Gastrocnemius medialis (tissue), 4 donors: ENCODE data around the gene OSBPL2.

Experiments
- POLR2A ChIP-seq, 2 donors: fragments of 450-650 bp; IDR thresholded peaks; one replicate each; pipeline ENCODE4 v1.6.1; 2017; ENCODE audit warnings: antibody characterized with exemption in 2 of 2, mild to moderate bottlenecking in 2 of 2, moderate library complexity in 2 of 2
- TF ChIP-seq, protein P1 (sequence below), 5 experiments: fragments of 450-650 bp in 3 of 5; fragments of 200-600 bp in 2 of 5; sonication (generic) in 2 of 5; IDR thresholded peaks in 4 of 5; conservative IDR thresholded peaks in 1 of 5; 1 replicate in 4 of 5; 2 replicates in 1 of 5; pipeline ENCODE4 v1.5.1; 2016 to 2019; ENCODE audit warnings: antibody characterized with exemption in 5 of 5, mild to moderate bottlenecking in 3 of 5, moderate library complexity in 3 of 5

- TF ChIP-seq, protein P1, sequence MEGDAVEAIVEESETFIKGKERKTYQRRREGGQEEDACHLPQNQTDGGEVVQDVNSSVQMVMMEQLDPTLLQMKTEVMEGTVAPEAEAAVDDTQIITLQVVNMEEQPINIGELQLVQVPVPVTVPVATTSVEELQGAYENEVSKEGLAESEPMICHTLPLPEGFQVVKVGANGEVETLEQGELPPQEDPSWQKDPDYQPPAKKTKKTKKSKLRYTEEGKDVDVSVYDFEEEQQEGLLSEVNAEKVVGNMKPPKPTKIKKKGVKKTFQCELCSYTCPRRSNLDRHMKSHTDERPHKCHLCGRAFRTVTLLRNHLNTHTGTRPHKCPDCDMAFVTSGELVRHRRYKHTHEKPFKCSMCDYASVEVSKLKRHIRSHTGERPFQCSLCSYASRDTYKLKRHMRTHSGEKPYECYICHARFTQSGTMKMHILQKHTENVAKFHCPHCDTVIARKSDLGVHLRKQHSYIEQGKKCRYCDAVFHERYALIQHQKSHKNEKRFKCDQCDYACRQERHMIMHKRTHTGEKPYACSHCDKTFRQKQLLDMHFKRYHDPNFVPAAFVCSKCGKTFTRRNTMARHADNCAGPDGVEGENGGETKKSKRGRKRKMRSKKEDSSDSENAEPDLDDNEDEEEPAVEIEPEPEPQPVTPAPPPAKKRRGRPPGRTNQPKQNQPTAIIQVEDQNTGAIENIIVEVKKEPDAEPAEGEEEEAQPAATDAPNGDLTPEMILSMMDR (IDR thresholded peaks at IDR 0.05 in 4 of 5, conservative IDR thresholded peaks at IDR 0.05 in 1 of 5) = no peak
- TF ChIP-seq POLR2A (IDR thresholded peaks at IDR 0.05) = no peak
Observed at GRCh38 chr20:62205618-62206387, 32.5 kb upstream of the OSBPL2 start.
